TTC549 (cell line): Measurements from ENCODE around the gene NR2C2AP.
"Not testable (repeated sequence)": the region's sequence is repeated elsewhere in the genome, so short reads cannot be mapped to it uniquely, and the experiment has no call there.

ENCODE experiments used
- FAIRE-seq: peaks from 2 replicates; lab custom pipeline; 2012; peaks lifted over from hg19 to GRCh38; lab: Jason Lieb, UNC

The NR2C2AP gene, protein sequence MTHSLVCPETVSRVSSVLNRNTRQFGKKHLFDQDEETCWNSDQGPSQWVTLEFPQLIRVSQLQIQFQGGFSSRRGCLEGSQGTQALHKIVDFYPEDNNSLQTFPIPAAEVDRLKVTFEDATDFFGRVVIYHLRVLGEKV

DNA sequence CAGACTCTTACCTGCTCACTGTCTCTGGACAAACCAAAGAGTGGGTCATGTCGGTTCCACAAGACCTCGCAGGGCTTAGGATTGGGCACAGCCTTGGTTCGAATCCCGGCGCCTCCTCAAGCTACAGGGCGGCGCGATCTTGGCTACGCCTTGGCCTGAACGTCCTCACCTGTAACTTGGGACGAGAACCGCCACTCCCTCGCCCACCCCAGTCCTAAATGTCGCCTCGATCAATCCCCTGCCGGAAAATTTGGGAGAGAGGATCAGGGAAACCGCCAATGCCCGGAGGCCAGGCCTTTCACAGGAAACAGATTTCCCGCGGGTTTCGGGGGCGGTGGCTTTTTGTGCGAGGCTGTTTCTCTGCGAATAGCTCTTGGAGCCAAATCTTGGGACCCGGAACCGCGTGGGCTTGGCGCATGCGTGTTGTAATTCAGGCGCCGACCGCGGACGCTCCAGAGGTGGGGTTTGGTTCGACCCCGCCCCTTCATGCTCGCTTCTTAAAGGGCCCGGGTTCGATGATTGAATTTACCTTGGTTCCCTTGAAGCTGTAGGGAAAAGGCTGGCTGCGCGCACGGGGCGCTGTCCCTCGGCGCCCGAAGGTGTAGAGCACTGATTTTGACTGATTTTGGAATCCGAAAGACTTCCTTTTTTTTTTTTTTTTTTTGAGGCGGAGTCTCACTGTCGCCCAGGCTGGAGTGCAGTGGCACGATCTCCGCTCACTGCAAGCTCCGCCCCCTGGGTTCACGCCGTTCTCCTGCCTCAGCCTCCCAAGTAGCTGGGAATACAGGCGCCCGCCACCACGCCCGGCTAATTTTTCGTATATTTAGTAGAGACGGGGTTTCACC, at the start of gene NR2C2AP:
Gene NR2C2AP (minus strand): TSS at position 403 of the 845 bp plus-strand sequence. CDS start 354 bp downstream, at position 49.
- FAIRE-seq: peak; percentile 85

DNA sequence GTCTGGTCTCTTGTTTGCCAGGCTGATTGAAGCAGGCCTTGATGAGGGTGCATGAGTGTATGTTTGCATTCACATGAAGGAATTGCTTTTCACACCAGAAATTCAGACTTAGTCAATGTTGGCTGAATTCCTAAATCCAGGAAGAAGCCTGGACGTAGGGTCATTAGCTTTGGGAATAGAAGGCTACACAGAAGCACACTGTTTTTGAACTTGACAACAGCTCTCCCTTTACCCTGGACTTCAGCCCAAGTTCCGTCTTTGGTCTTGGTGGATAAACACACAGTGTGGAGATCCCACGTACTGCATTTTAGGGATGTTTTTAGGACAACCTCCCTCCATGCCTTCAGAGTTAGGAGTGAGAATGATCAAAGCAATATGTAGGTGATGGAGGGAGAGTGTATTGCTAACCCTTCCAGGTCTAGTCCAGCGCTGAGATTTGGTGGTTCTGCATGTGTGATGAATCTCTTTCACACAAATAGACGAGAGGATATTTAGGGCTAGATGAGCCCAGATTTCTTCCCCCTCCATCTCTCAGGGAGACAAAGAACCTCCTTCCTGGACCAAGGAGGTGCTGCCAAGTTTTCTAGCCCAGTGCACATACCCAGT, 47.1 kb upstream of the NR2C2AP start:
- no peak for FAIRE-seq

DNA sequence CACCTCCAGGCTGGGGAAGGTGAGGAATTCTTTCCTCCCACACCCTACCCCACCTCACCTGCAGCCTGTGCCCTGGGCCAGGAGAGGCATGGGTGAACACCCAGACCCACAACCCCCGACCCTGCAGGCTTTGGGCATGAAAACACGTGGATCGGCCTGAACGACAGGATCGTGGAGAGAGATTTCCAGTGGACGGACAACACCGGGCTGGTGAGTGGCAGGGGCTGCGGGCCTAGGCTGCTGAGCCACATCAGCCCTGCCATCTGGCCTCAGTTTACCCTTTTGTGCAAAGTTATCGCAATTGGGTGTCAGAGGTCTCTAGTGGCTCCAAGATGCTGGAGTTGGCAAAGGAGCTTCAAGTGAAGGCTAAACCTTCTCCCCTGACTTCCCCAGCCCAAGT, 37.3 kb upstream of the NR2C2AP start:
- FAIRE-seq: no peak

DNA sequence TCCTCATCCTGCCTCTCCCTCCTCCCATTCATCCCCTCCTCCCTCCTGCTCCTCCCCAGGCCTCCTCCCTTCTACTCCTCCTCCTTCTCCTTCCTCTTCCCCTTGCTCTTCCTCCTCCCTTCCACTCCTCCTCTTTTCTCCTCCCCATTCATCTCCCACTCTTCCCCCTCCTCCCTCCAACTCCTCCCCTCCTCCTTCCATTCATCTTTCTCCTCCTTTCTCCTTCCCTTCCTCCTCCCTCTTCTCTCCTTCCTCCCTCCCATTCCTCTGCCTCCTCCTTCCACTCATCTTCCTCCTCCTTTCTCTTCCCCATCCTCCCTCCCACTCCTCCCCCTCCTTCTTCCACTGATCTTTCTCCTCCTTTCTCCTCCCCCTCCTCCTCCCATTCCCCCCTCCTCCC, 36.5 kb upstream of the NR2C2AP start:
- FAIRE-seq: no peak

DNA sequence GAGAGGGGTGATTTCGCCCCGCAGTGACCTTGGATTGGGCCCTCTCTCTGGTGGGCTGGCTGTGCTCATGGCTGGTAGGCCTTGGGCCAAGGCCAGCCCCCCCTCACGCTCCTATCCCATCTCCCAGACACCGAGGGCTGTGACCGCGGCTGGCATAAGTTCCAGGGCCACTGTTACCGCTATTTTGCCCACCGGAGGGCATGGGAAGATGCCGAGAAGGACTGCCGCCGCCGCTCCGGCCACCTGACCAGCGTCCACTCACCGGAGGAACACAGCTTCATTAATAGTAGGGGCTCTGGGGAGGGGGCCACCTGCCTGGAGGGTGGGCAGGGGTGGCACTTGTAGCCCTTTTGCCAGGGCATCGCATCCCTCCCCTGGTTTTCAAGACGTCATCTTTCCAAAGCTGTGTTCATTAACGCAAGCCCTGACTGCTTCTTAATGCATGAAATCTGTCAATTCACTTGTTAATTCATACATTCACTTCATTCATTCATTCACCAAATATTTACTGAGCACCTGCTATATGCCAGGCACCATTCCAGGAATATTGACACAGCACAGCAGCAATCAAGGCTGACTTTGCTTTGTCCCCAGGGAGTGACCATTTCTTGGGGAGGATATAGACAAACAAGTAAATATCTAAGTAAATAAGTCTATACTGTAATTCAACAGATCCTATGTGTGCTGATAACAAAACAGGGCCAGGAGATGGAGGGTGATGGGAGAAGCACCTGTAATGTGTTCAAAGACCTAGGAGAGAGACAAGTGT, 35.1 kb upstream of the NR2C2AP start:
- no peak for FAIRE-seq

DNA sequence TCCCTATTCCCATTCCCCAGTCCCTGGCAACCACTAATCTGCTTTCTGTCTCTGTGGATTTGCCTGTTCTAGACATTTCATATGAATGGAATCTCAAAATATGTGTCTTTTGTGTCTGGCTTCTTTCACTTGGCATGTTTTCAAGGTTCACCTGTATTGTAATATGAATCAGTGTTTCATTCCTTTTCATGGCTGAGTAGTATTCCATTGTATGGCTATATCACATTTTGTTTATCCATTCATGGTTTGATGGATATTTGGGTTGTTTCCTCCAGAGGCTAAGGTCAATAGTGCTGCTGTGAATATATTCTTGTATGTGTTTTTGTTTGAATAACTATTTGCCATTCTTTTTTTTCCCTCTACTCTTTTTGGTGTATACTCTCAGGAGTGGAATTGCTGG, 33.0 kb upstream of the NR2C2AP start:
- no peak for FAIRE-seq

DNA sequence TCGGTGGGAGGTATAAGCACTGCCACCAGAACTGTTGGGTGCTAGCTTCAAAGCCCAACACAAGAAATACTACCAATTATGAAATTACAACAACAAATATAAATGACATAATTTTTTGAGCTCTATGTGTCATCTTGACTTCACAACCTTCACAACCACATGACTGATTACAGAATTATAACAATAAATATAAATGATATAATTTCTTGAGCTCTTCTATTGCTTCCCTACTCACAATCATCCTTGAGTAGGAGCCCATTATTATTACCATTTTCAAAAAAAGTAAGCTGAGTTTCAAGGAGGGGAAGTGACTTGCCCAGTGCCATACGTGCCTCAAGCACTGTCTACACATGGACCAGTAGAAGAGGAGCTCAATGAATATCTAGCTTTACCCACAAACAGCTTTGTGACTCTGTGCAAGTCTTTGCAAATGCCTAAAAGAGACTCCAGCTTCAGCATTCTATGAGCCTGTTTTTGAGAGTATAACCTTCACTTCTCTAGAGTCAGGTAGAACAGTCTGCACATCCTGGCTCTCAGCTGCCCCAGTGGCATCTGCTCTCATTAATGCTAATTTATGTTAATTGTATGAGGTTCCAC, 31.1 kb upstream of the NR2C2AP start:
- FAIRE-seq: no peak

DNA sequence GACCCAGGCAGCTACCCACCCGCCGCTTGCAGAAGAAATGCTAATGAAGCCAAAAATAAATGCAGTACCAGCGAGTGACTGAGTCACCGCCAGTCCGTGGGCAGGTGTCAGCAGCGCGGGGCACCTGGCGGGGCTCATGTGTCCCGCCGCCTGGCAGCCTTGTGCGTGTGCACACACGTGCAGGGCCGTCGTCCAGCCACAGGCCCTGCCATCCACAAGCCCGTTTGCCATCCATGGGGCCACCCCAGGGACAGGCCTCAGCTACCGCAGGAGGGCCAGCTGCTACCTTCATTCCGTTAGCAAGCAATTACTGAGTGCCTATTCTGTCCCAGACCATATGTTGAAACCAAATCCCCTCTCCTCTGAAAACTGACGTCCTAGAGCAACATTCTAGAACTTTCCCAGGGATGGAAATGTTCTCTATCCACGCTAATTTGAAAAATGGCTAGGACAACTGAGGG, 29.1 kb upstream of the NR2C2AP start:
- FAIRE-seq: no peak

DNA sequence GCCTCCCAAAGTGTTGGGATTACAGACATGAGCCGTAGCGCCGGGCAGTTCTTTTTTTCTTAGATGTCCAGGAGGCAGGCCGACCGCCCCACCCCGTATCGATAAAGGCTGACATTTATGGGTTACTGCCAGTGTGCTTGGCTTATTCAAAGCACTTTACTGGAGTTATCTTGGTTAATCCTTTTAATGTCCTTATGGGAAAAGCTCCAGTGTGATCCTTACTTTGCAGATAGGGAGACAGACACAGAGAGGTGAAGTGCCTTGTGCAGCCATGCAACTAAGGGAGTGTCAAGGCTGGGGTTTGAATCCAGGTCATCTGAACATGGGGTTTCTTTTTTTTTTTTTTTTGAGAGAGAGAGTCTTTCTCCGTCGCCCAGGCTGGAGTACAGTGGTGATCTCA, 27.8 kb upstream of the NR2C2AP start:
- no peak for FAIRE-seq

DNA sequence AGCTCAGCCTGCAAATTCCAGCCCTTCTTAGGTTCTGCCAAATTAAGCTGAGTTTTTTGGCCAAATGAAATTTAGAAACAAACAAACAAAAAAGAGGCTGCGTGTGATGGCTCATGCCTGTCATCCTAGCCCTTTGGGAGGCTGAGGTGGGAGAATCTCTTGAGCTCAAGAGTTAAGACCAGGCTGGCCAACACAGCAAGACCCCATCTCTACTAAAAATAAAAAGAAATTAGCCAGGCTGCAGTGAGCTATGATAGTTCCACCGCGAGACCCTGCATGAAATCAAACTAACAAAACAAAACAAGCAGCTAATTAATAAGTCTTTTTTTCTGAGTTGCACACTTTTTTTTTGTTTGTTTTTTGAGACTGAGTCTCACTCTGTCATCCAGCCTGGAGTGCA, 26.5 kb upstream of the NR2C2AP start:
- no peak for FAIRE-seq

DNA sequence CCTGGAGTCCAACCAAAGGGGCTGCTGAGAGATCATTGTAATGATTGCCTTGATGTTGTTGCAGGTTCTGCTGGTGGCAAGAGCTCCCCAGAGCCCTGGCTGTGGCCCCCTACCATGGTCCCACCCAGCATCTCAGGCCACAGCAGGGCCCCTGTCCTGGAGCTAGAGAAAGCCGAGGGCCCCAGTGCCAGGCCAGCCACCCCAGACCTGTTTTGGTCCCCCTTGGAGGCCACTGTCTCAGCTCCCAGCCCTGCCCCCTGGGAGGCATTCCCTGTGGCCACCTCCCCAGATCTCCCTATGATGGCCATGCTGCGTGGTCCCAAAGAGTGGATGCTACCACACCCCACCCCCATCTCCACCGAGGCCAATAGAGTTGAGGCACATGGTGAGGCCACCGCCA, 24.0 kb upstream of the NR2C2AP start:
- no peak for FAIRE-seq

DNA sequence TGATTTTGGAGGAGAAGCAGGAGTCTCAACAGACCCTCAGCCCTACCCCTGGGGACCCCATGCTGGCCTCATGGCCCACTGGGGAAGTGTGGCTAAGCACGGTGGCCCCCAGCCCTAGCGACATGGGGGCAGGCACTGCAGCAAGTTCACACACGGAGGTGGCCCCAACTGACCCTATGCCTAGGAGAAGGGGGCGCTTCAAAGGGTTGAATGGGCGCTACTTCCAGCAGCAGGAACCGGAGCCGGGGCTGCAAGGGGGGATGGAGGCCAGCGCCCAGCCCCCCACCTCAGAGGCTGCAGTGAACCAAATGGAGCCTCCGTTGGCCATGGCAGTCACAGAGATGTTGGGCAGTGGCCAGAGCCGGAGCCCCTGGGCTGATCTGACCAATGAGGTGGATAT, 23.4 kb upstream of the NR2C2AP start:
- no peak for FAIRE-seq

DNA sequence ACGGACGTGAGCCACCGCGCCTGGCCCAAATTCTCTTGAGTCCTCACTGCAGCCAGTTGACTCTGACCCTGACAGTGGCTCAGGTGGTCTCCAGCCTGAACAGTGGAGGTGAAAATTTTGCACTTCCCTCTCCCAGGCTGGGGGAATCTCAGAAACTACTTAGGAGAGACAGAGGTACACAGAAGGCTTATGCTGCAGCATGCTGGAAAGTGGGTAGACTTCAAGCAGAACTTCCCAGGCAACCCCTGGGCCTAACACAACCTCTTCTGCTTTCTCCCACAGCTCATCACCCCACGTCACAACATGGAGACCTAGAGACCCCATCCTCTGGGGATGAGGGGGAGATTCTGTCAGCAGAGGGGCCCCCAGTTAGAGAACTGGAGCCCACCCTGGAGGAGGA, 23.0 kb upstream of the NR2C2AP start:
- no peak for FAIRE-seq

DNA sequence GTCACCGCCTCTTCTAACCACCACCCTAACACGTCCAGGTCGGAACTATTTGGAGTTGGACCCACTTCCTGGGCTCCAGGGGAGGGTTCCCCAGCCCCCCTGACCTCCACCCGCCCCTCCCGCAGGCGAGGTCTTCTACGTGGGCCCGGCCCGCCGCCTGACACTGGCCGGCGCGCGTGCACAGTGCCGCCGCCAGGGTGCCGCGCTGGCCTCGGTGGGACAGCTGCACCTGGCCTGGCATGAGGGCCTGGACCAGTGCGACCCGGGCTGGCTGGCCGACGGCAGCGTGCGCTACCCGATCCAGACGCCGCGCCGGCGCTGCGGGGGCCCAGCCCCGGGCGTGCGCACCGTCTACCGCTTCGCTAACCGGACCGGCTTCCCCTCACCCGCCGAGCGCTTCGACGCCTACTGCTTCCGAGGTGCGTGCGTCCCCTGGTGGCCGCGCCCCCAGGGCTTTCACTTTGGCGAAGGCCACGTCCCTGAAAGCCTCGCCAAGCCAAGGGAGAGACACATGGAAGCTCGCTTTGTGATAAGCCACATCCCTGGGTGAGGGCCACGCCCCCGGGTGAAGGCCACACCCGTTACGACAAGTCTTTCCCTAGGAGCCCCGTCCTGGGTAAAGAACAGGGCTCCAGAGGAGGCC, 21.8 kb upstream of the NR2C2AP start:
- no peak for FAIRE-seq

DNA sequence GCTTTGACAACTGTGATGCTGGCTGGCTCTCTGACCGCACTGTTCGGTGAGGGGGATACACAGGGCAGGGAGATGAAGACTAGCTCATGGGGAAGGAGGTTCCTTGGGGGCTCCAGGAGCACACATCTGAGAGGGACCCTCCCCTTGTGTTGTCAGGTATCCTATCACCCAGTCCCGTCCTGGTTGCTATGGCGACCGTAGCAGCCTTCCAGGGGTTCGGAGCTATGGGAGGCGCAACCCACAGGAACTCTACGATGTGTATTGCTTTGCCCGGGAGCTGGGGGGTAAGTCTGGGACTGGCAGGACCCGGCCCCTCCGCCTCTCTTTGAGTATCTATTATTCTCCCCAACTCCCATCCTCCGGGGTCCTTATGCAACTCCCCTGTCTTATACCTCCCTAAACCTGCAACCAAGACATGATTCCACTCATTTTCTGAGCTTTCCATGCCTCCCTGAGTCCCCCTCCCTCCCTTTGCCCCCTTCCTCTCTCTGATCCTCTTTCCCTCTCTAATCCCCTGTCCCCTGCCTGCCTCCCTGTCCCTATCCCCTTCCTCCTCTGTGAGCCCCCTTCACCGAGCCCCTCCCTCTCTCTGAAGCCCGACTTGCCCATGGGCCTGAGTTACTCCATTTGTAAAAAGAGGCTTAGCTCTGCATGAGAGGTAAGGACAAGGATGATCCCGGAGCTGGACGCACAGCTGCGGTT, 21.1 kb upstream of the NR2C2AP start:
- no peak for FAIRE-seq

DNA sequence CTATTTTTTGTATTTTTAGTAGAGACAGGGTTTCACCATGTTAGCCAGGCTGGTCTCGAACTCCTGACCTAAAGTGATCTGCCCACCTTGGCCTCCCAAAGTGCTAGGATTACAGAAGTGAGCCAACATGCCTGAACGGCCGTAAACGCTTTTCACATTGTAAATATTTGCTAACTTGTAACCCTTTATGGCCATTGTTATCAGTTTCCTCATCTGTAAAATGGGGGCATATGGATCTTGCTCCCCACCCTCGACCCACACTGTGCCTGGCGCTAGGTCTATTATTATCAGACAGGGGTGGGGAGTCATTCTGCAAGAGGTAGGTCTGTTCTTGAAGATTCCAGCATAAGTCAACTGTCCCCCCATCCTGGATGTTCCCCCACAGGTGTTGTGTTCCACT, 20.4 kb upstream of the NR2C2AP start:
- no peak for FAIRE-seq

DNA sequence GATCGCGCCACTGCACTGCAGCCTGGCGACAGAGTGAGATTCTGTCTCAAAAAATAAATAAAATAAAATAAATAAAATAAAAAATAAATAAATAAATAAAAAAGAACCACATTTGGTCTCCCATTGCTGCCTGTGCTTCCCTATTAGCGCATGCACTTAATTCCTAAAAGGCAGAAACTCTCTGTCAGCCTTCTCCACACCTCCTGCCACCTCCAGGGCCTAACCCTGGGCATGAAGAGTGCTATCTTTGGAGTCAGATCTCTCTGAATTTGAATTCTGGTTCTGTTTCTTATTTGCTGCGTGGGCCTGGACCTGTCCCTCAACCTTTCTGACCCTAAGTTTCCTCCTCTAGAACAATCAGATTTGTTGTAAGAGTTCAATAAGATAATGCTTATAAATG, 19.8 kb upstream of the NR2C2AP start:
- no peak for FAIRE-seq

DNA sequence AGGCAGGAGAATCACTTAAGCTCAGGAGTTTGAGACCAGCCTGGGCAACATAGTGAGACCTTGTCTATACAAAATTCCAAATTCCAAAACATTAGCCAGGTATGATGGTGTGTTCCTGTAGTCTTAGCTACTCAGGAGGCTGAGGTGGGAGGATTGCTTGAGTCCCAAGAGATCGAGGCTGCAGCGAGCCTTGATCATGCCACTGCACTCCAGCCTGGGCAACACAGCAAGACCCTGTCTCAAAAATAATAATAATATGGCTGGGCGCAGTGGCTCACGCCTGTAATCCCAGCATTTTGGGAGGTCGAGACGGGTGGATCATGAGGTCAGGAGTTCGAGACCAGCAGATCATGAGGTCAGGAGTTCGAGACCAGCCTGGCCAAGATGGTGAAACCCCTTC, 17.8 kb upstream of the NR2C2AP start:
- not testable (repeated sequence) for FAIRE-seq

DNA sequence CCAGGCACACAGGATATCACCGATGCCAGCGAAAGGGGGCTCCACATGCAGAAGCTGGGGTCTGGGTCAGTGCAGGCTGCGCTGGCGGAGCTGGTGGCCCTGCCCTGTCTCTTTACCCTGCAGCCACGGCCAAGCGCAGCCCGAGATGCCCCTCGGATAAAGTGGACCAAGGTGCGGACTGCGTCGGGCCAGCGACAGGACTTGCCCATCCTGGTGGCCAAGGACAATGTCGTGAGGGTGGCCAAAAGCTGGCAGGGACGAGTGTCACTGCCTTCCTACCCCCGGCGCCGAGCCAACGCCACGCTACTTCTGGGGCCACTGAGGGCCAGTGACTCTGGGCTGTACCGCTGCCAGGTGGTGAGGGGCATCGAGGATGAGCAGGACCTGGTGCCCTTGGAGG, 15.7 kb upstream of the NR2C2AP start:
- no peak for FAIRE-seq

DNA sequence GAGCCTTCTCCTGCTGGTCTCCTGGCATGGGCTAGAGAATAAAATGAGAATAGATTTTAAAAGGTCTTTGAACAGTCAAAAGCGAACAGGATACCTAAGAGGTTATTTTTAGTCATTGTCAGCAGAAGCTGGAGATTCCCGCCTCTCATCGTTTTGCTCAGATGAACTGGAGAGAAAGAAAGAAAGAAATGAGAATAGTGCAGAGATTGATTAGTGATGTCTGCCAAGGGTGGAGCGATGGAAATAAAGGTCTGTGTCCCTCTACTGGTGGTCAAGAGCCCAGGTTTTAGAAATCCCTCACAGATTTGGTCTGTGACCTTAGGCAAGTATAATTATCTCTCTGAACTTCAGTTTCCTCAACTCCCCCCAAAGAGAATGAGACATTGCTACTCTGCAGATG, 13.9 kb upstream of the NR2C2AP start:
- peak; percentile 29 for FAIRE-seq

DNA sequence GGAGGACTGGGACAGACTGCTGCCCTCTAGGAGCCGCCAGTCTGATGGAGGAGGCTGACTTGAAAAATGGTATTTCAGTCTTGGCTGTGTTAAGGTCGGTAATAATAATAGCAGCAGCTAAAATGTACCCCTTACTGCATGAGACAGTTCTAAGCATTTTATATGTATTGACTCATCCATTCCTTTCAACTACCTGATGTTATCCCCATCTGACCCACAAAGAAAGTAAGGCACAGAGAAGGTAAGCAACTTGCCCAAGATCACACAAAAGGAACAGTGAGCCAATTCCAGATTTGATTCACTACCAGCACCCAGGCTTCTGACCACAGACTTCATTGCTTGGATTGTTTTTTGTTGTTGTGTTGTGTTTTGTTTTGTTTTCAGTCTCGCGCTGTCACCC, 12.6 kb upstream of the NR2C2AP start:
- FAIRE-seq: no peak
